Activated naive CD8-positive, alpha-beta T cell (primary cell): Measurements from ENCODE around the gene CBLN1.
"Not testable (repeated sequence)": the region's sequence is repeated elsewhere in the genome, so short reads cannot be mapped to it uniquely, and the experiment has no call there.

ENCODE experiments used
- H3K27ac Mint-ChIP-seq: one replicate; pipeline ENCODE4 v1.8.0; 2021; ENCODE audit warnings: mixed read lengths
- H3K27me3 Mint-ChIP-seq: one replicate; pipeline ENCODE4 v1.8.0; 2021; ENCODE audit warnings: mixed read lengths
- H3K36me3 Mint-ChIP-seq: one replicate; pipeline ENCODE4 v1.8.0; 2021; ENCODE audit warnings: mixed read lengths
- H3K4me1 Mint-ChIP-seq: one replicate; pipeline ENCODE4 v1.8.0; 2021; ENCODE audit warnings: low read depth, mixed read lengths
- H3K4me3 Mint-ChIP-seq: one replicate; pipeline ENCODE4 v1.8.0; 2021; ENCODE audit warnings: mild to moderate bottlenecking, mixed read lengths
- H3K9me3 Mint-ChIP-seq: one replicate; pipeline ENCODE4 v1.8.0; 2021; ENCODE audit warnings: low read depth, mixed read lengths

Gene CBLN1

GRCh38 chr16:49269201-49269600, 12.4 kb downstream of the CBLN1 start:
- Mint-ChIP-seq H3K27me3 (peaks cover 21% of the 10 kb centered on the region), H3K4me3 (no peak overlapping the region), H3K4me1 (no peaks in the 10 kb centered on the region), H3K36me3 (no peaks in the 10 kb centered on the region), H3K27ac (no peak overlapping the region), H3K9me3 (peaks cover 4% of the 10 kb centered on the region)

DNA sequence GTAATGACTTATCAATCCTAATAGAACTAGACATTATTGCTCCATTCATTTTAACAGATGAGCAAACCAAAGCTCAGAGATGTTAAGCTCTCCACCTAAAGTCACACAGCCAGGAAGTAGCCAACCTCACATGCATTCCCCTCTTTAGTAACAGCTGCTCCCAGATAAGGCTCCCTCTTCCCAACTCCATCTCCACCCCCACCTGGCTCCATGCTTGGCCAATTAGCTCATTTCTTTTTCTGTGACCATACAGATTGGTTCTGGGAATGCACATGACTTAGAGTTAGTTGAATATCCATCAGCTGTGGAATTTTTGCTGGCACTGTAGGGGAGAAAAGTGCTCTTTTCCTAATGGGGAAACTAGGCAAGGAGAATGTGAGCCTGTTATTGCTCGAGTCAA, 13.0 kb downstream of the CBLN1 start:
- Mint-ChIP-seq H3K4me1 (no peaks in the 10 kb centered on the region), H3K4me3 (no peak overlapping the region), H3K36me3 (no peaks in the 10 kb centered on the region), H3K27ac (no peak overlapping the region), H3K27me3 (peaks cover 15% of the 10 kb centered on the region), H3K9me3 (peaks cover 6% of the 10 kb centered on the region)

DNA sequence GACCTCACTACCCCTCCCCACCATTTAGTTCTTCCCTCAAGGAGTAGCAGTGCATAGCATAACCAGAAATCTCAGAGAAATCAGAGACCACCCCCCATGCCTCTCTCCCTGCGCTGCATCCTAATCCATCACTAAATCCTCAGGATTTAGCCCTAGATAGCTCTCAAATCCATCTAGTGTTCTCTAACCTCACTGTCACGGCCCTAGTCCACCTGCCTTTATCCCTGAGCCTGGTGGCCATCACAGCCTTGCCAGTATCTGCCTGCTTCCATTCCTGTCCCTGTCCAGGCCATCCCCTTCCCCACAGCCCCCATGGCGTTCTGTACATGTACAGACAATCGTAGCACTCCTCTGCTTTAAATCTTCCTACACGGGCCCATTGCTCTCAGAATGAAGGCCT, 19.1 kb downstream of the CBLN1 start:
- Mint-ChIP-seq H3K4me3 (no peak overlapping the region), H3K36me3 (no peaks in the 10 kb centered on the region), H3K27me3 (peaks cover 5% of the 10 kb centered on the region), H3K9me3 (peaks cover 6% of the 10 kb centered on the region), H3K27ac (no peak overlapping the region), H3K4me1 (no peaks in the 10 kb centered on the region)

DNA sequence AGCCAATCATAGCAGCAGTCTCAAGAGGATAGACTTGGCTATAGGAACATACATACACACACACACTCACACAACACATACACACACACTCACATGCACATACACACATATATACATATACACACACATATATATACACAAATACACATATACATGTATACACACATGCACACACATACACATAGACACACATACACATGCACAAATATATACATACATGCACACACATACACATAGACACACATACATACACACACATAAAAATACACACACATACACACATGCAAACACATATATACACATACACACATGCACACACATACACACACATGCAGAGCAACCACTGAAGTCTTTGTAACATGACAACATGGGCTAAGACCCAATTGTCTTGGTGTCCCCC, 19.7 kb downstream of the CBLN1 start:
- H3K4me1 Mint-ChIP-seq, result no peaks in the 10 kb centered on the region
- no peak overlapping the region for H3K4me3 Mint-ChIP-seq
- H3K27me3 Mint-ChIP-seq, result peaks cover 4% of the 10 kb centered on the region
- peaks cover 6% of the 10 kb centered on the region for H3K9me3 Mint-ChIP-seq
- H3K27ac Mint-ChIP-seq, result no peak overlapping the region
- H3K36me3 Mint-ChIP-seq, result no peaks in the 10 kb centered on the region

- no peak overlapping the region for H3K27ac Mint-ChIP-seq
- H3K36me3 Mint-ChIP-seq, result no peaks in the 10 kb centered on the region
- H3K27me3 Mint-ChIP-seq, result peaks cover 2% of the 10 kb centered on the region
- H3K9me3 Mint-ChIP-seq, result peaks cover 6% of the 10 kb centered on the region
- no peaks in the 10 kb centered on the region for H3K4me1 Mint-ChIP-seq
- H3K4me3 Mint-ChIP-seq, result no peak overlapping the region
Observed at GRCh38 chr16:49260956-49261530, 20.6 kb downstream of the CBLN1 start.

DNA sequence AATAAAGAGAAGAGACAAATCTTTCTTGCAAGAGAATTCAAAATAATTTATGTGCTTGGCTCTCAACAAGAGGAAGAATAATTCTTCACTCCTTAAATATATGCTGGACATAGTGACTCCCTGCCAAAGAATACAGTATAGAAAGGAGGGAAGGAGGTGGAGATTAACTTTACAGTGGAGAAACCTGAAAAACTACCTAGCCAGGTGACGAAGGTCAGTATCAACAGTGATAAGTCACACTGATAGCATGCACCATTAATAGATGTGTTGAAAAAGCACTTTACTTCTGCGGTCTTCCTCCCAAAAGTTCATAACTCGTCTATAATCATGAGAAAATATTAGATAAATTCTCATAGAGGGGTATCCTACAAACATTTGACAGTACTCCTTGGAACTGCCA, 21.4 kb downstream of the CBLN1 start:
- Mint-ChIP-seq H3K36me3 (no peaks in the 10 kb centered on the region), H3K27me3 (peaks cover 2% of the 10 kb centered on the region), H3K27ac (no peak overlapping the region), H3K4me1 (no peaks in the 10 kb centered on the region), H3K4me3 (no peak overlapping the region), H3K9me3 (peaks cover 6% of the 10 kb centered on the region)

- peaks cover 3% of the 10 kb centered on the region for H3K27me3 Mint-ChIP-seq
Observed at GRCh38 chr16:49259330-49259729, 22.3 kb downstream of the CBLN1 start.

DNA sequence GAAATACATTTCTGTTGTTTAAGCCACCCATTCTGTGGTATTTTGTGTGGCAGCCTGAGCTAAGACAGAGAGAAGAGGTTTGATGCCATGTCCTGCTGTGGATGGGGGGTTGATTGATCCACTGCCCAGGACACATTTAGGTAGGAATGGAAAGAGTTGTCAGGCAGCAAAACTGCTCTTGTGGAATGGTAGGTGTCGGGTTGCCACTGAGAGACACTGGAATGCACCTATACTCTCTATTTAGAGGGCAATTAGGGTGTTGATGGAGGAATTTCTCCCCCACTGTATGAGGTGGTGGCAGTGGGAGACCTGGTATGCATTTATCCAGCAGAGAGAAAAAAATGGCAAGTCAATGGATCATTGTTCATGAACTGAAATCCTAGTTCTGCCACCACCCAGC, 30.9 kb downstream of the CBLN1 start:
- Mint-ChIP-seq H3K27me3 (peaks cover 18% of the 10 kb centered on the region), H3K4me3 (no peak overlapping the region), H3K36me3 (no peaks in the 10 kb centered on the region), H3K27ac (no peak overlapping the region), H3K4me1 (no peaks in the 10 kb centered on the region), H3K9me3 (no peaks in the 10 kb centered on the region)

More at GRCh38 chr16:49259330-49259729, 22.3 kb downstream of the CBLN1 start:
- Mint-ChIP-seq H3K9me3 (peaks cover 3% of the 10 kb centered on the region), H3K4me3 (no peak overlapping the region), H3K27ac (no peak overlapping the region), H3K4me1 (no peaks in the 10 kb centered on the region), H3K36me3 (no peaks in the 10 kb centered on the region)

DNA sequence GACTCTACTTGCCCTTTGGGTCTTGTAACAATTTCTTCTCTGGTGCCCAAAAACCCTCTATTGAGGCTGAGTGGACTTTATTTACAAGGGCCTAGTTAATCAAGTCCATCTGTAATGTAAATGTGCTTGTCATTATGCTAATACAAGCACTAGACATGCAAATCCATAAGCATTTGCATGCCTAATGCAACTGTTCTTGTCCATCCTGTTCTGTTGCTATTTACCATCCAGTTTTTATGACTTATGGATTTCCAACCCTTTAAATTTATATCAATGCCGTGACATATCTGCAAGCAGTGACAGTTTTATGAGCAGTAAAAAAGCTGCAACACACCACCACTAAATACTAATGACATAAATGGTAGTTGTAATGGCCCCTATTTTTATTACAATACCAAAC, 33.4 kb downstream of the CBLN1 start:
- no peaks in the 10 kb centered on the region for H3K36me3 Mint-ChIP-seq
- H3K4me3 Mint-ChIP-seq, result no peak overlapping the region
- H3K27ac Mint-ChIP-seq, result no peak overlapping the region
- H3K4me1 Mint-ChIP-seq, result no peaks in the 10 kb centered on the region
- peaks cover 8% of the 10 kb centered on the region for H3K27me3 Mint-ChIP-seq
- no peaks in the 10 kb centered on the region for H3K9me3 Mint-ChIP-seq

DNA sequence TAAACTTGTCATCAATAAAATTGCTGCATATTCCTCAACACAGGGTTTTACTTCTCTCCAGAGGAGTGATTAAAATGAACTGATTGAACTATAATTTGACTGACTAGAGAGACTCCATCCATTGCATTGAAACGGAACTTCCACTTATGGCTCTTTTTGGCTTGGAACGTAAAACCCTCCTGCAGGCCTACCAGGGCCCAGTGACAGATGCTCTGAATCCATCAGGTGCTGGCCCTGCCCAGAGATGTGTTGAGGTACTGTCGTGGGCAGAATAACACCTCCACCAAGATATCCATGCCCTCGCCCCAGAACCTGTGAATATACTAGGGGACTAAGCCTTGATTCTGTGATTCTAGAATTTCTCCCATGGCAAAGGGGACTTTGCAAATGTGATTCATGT, 45.4 kb downstream of the CBLN1 start:
- Mint-ChIP-seq H3K9me3 (no peaks in the 10 kb centered on the region), H3K36me3 (no peaks in the 10 kb centered on the region), H3K4me3 (no peak overlapping the region), H3K27ac (no peak overlapping the region), H3K27me3 (no peaks in the 10 kb centered on the region), H3K4me1 (no peaks in the 10 kb centered on the region)

DNA sequence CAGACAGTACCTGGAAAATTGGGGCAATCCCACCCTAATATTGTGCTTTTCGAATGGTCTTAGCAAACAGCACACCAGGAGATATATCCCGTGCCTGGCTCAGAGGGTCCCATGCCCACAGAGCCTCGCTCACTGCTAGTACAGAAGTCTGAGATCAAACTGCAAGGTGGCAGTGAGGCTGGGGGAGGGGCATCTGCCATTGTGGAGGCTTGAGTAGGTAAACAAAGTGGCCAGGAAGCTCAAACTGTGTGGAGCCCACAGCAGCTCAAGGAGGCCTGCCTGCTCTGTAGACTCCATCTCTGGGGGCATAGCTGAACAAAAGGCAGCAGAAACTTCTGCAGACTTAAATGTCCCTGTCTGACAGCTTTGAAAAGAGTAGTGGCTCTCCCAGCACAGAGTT, 53.3 kb downstream of the CBLN1 start:
- not testable (repeated sequence) for H3K27me3 Mint-ChIP-seq, H3K27ac Mint-ChIP-seq, H3K4me1 Mint-ChIP-seq, H3K36me3 Mint-ChIP-seq, H3K4me3 Mint-ChIP-seq, H3K9me3 Mint-ChIP-seq
